Measurements from ENCODE around the gene NUDT3.

The NUDT3 gene

DNA sequence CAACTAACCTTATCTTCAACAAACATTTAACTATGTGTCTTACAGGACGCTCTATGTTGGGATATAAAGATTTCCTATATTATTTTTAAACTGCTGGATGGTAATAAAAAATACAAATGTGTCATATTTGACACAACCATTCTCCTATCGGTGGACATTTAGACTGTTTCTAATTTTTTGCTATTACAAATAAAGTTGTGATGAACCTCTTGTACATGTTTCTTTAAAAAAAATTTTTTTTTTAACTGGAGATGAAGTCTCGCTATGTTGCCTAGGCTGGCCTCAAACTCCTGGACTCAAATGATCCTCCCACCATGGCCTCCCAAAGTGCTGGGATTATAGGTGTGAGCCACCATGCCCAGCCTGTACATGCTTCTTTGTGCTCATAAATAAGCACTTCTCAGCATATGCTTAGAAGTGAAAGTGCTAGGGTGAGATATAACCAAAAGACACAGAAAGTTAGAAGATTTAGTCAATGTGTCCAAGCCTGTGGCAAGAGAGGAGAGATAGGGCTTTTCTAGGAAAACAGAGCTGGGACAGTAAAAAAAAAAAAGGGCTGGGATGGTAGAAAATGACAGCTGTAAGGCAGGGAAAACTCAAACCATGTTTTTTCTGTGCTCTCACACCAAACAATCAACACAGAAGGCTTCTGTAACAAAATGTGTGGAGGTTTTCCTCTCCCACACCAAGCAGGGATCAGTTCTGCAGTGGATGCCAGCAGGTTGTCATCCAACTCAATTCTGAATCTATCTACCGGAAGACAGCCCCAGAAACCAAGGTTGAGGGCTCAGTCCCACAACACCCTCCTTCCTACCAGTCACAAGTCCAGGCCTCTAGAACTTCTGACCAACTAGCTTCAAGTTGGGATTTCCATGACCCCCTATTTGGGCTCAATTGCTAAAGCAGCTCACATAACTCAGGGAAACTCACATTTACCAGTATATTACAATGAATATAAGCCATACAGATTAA is 73.7 kb downstream of the NUDT3 start:
- no peaks in the 10 kb centered on the region for H3K9me3 ChIP-seq (ENCODE audit: control insufficient read depth, insufficient read depth, low read length)
- H3K9ac ChIP-seq (ENCODE audit: low read depth, low read length), result no peak overlapping the region
- peaks cover 15% of the 10 kb centered on the region for H3K4me1 ChIP-seq (ENCODE audit: insufficient read depth, low read length)
- H3K36me3 ChIP-seq (ENCODE audit: insufficient read depth, low read length), result no peaks in the 10 kb centered on the region

DNA sequence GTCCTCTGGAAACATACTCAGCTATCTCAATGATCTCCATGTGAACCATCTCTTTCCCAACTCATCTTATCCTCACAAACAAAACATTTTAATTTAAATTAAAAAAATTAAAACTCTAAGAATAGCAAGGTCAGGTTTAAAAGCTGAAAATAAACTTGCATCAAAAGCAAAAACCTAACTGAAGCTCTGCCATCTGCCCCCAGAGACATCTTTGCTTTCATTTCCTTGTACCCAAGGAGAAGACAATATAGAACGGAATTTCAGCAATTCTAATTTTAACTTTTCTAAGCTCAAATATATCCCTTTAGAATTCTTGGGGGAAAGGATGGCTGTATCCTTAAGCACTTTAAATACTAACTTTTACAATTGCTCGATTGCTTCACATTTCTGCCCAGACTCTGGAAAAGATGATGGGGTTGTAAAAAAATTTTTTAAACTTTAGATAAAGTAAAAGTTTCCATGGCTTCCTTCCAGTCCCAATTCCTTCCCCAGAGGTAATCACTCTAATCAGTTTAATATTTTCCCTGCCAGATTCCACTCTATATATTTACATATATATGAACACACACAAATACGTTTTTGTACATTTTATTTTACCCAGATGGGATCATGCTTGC is 74.5 kb downstream of the NUDT3 start:
- H3K4me1 ChIP-seq (ENCODE audit: insufficient read depth, low read length), result peaks cover 15% of the 10 kb centered on the region
- no peaks in the 10 kb centered on the region for H3K9me3 ChIP-seq (ENCODE audit: control insufficient read depth, insufficient read depth, low read length)
- no peak overlapping the region for H3K9ac ChIP-seq (ENCODE audit: low read depth, low read length)
- no peaks in the 10 kb centered on the region for H3K36me3 ChIP-seq (ENCODE audit: insufficient read depth, low read length)

DNA sequence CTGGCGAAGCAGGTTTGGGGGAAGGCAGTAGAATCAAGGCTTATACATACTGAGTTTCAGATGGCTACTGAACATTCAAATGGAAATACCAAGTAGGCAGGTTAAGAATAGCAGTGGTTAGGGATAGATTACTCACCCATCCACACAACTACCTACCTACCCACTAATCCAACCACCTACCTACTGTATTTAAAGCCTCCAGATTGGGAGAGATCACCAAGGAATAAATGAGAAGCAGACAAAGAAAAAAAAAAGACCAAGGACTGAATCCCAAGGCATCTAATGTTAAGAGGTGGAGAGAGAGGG is 75.3 kb downstream of the NUDT3 start:
- Histone ChIP-seq H3K36me3 (ENCODE audit: insufficient read depth, low read length) (no peaks in the 10 kb centered on the region), H3K4me1 (ENCODE audit: insufficient read depth, low read length) (peaks cover 15% of the 10 kb centered on the region), H3K9me3 (ENCODE audit: control insufficient read depth, insufficient read depth, low read length) (no peaks in the 10 kb centered on the region), H3K9ac (ENCODE audit: low read depth, low read length) (no peak overlapping the region)

DNA sequence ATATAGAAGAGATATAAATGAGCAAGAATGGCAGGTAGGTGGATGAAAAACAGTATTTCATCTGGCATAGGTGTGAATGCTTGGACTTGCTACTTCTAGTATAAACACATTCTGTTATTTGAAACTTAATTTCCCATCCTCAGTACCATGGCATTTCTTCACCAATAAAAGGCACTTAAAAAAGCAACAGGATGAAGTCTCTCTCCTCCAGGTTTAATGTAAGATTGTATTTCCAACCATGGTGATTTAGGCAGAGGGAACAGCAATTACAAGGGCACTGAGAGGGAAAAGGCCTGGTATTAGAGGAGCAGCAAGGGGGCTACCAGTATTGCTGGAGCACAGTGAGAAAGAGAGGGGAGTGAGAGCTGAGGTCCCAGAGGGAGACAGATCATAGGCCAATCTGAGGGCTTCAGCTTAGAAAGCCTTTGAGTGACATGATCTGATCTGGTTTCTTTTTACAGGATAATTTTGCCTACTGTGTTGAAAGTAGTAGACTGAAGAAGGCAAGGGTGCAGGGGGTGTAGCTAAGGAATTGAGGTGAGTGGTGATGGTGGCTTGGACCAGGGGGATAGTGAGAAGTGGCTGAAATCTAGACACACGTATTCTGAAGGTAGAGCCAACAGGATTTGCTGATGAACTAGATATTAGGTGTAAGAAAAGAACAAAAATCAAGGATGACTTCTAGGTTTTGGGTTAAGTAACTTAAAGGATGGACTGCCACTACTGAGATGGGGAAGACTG is 75.9 kb downstream of the NUDT3 start:
- Histone ChIP-seq H3K36me3 (ENCODE audit: insufficient read depth, low read length) (no peaks in the 10 kb centered on the region), H3K9ac (ENCODE audit: low read depth, low read length) (no peak overlapping the region), H3K4me1 (ENCODE audit: insufficient read depth, low read length) (peaks cover 15% of the 10 kb centered on the region), H3K9me3 (ENCODE audit: control insufficient read depth, insufficient read depth, low read length) (no peaks in the 10 kb centered on the region)

DNA sequence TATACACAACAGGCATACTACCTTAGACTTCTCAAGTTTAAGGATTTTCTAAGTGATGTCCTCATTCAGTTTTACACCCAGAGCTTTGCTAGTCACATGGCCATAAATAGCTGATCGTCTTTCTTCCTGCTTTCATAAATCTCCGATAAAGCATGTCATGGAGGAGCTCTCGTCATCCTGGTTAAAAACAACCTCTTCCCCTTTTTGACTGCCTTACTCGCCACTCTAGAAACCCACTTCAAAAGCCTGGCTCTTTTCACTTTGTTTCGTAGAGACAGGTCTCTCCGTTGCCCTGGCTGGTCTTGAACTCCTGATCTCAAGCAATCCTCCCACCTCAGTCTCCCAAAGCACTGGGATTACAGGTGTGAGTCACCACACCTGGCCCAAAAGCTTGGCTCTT is 76.7 kb downstream of the NUDT3 start:
- Histone ChIP-seq H3K9ac (ENCODE audit: low read depth, low read length) (no peak overlapping the region), H3K9me3 (ENCODE audit: control insufficient read depth, insufficient read depth, low read length) (no peaks in the 10 kb centered on the region), H3K4me1 (ENCODE audit: insufficient read depth, low read length) (peaks cover 15% of the 10 kb centered on the region), H3K36me3 (ENCODE audit: insufficient read depth, low read length) (no peaks in the 10 kb centered on the region)

DNA sequence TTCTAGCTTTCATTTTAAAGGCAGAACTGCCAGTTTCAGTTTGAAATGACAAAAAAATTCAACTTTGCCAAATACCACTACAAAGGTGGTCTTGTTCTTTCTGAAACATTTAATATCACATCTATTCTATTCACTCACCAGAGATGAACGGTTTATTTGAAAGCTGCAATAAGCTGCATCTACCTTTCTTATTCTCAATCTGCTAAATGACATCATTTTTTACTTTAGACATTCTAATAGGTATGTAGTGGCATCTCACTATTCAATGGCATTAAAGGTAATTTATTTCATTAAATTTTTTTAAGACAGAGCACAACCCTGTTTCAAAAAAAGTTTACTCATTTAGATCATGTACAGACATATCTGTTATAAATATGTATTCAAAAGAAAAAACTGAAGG is 77.2 kb downstream of the NUDT3 start:
- H3K4me1 ChIP-seq (ENCODE audit: insufficient read depth, low read length), result peaks cover 15% of the 10 kb centered on the region

DNA sequence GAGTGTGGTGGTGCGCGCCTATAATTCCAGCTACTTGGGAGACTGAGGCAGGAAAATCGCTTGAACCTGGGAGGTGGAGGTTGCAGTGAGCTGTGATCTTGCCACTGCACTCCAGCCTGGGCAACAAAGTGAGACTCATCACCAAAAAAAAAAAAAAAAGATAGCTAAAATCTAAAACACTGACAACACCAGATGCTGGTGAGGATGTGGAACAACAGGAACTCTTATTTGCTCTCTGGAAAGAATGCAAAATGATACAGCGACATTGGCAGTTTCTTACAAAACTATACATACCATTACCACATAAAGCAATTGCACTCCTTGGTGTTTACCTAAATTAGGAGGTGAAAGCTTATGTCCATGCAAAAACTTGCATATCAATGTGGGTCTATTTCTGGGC is 80.2 kb downstream of the NUDT3 start:
- Histone ChIP-seq H3K9ac (ENCODE audit: low read depth, low read length) (no peak overlapping the region), H3K9me3 (ENCODE audit: control insufficient read depth, insufficient read depth, low read length) (no peaks in the 10 kb centered on the region), H3K36me3 (ENCODE audit: insufficient read depth, low read length) (no peaks in the 10 kb centered on the region), H3K4me1 (ENCODE audit: insufficient read depth, low read length) (peaks cover 8% of the 10 kb centered on the region)

More for the DNA sequence above, 77.2 kb downstream of the NUDT3 start:
- Histone ChIP-seq H3K9me3 (ENCODE audit: control insufficient read depth, insufficient read depth, low read length) (no peaks in the 10 kb centered on the region), H3K36me3 (ENCODE audit: insufficient read depth, low read length) (no peaks in the 10 kb centered on the region), H3K9ac (ENCODE audit: low read depth, low read length) (no peak overlapping the region)

DNA sequence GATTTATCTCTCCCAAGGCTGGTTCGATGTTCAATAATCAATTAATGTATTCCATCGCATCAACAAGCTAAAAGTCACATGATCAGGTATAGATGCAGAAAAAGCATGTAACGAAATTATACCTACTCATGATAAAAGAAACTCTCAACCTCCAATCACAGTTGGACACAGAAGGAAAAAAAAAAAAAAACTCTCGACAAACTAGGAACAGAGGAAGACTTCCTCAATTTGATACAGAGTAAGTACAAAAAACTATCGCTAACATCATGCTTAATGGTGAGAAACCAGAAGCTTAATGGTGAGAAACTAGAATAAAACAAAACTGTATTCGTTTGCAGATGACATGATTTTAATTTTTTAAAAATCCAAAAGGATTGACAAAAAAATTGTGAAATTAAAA is 81.7 kb downstream of the NUDT3 start:
- H3K4me1 ChIP-seq (ENCODE audit: insufficient read depth, low read length), result no peaks in the 10 kb centered on the region
- no peaks in the 10 kb centered on the region for H3K9me3 ChIP-seq (ENCODE audit: control insufficient read depth, insufficient read depth, low read length)
- H3K36me3 ChIP-seq (ENCODE audit: insufficient read depth, low read length), result no peaks in the 10 kb centered on the region
- no peak overlapping the region for H3K9ac ChIP-seq (ENCODE audit: low read depth, low read length)

DNA sequence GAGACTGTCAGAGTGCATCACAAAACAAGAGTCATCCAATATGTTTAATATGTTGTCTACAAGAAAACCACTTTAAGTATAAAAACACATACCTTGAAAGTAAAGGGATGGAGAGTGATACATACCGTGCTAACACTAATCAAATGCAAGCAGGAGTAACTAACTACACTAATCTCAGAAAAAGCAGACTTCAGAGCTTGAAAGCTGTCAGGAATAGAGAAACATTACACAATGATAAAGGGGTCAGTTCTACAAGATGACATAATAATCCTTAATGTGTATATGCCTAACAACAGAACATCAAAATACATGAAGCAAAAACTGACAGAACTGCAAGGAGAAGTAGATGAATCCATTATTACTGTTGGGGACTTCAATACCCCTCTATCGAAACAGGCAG is 84.0 kb downstream of the NUDT3 start:
- H3K4me1 ChIP-seq (ENCODE audit: insufficient read depth, low read length), result no peaks in the 10 kb centered on the region
- no peaks in the 10 kb centered on the region for H3K36me3 ChIP-seq (ENCODE audit: insufficient read depth, low read length)

DNA sequence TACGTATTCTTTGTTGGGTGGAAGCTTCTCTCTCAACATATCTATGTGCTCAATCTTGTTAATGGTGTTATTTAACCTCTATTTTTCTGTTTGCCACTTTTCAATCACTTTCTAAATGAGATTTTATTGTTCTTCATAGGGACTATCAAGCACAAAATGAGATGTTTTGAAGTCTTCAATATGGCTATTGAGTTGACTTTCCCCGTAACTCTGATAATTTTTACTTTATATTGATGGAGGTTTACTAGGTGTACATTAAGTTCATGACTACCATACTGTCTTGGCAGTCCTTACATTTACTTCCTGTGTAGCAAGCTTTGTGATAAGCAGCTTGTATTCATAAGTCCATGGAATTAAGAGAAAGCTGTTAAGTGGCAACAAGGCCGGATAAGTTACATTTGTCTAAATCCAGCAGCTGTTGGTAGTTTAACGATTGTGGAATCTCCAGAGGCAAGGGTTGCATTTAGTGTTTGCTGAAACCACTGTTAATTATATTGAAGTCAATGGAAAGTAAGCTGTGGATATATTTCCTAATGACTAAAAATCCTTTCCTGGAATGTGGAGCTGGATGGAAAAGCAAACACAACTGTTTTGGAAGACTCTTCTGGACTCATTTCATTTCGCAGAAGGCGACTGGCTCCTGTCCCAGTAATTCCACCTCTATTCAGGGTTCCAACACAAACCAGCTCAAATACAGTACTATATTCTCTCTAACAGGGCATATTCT is 86.3 kb downstream of the NUDT3 start:
- Histone ChIP-seq H3K9ac (ENCODE audit: low read depth, low read length) (no peak overlapping the region), H3K36me3 (ENCODE audit: insufficient read depth, low read length) (no peaks in the 10 kb centered on the region), H3K9me3 (ENCODE audit: control insufficient read depth, insufficient read depth, low read length) (no peaks in the 10 kb centered on the region), H3K4me1 (ENCODE audit: insufficient read depth, low read length) (no peaks in the 10 kb centered on the region)

More for the DNA sequence above, 84.0 kb downstream of the NUDT3 start:
- Histone ChIP-seq H3K9me3 (ENCODE audit: control insufficient read depth, insufficient read depth, low read length) (no peaks in the 10 kb centered on the region), H3K9ac (ENCODE audit: low read depth, low read length) (no peak overlapping the region)

DNA sequence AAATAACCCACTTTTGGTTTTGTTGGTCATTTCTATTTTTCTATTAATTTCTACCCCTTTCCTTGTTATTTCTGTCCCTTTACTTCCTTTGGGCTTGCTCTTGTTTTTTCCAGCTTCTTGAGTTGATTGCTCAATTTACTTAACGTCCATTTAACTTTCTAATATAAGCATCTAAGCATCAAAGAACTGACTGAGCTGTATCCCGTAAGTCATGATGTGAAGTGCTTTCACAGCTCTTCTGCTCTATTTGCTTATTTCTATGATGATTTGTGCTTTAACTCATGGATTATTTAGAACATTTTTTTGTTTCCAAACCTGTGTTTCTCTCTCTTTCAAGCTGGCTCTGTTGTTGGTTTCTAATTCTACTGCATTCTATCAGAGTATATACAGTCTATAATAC is 87.0 kb downstream of the NUDT3 start:
- Histone ChIP-seq H3K9me3 (ENCODE audit: control insufficient read depth, insufficient read depth, low read length) (no peaks in the 10 kb centered on the region), H3K36me3 (ENCODE audit: insufficient read depth, low read length) (no peaks in the 10 kb centered on the region), H3K9ac (ENCODE audit: low read depth, low read length) (no peak overlapping the region), H3K4me1 (ENCODE audit: insufficient read depth, low read length) (no peaks in the 10 kb centered on the region)

DNA sequence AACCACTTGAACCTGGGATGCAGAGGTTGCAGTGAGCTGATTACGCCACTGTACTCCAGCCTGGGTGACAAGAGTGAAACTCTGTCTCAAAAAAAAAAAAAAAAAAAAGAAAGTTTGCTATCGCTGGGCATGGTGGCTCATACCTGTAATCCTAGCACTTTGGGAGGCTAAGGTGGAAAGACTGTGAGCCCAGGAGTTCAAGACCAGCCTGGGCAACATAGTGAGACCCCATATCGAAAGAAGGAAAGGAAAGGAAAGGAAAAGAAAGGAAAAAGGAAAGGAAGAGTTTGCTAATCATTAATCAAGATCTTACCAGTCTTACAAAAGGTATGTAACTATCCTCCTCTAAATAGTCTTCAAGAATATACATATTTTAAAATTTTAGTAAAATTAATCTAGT is 88.3 kb downstream of the NUDT3 start:
- Histone ChIP-seq H3K36me3 (ENCODE audit: insufficient read depth, low read length) (no peaks in the 10 kb centered on the region), H3K9ac (ENCODE audit: low read depth, low read length) (no peak overlapping the region), H3K9me3 (ENCODE audit: control insufficient read depth, insufficient read depth, low read length) (no peaks in the 10 kb centered on the region), H3K4me1 (ENCODE audit: insufficient read depth, low read length) (no peaks in the 10 kb centered on the region)

DNA sequence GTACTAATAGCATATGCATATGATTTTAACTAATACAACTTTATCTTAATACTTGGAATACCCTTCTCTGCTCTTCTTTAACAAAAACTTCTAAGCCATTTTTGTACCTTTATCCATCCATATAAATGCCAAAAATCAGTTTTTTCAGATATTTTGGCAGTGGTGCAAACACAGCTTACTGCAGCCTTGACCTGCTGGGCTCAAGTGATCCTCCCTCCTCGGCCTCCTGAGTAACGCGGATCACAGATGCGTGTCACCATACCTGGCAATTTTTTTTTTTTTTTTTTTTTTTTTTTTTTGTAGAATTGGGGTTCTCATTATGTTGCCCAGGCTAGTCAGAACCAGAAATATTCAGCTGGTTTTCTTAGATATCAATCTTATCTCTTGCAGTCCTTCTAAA is 89.5 kb downstream of the NUDT3 start:
- Histone ChIP-seq H3K9me3 (ENCODE audit: control insufficient read depth, insufficient read depth, low read length) (no peaks in the 10 kb centered on the region), H3K4me1 (ENCODE audit: insufficient read depth, low read length) (no peaks in the 10 kb centered on the region), H3K9ac (ENCODE audit: low read depth, low read length) (no peak overlapping the region), H3K36me3 (ENCODE audit: insufficient read depth, low read length) (no peaks in the 10 kb centered on the region)

DNA sequence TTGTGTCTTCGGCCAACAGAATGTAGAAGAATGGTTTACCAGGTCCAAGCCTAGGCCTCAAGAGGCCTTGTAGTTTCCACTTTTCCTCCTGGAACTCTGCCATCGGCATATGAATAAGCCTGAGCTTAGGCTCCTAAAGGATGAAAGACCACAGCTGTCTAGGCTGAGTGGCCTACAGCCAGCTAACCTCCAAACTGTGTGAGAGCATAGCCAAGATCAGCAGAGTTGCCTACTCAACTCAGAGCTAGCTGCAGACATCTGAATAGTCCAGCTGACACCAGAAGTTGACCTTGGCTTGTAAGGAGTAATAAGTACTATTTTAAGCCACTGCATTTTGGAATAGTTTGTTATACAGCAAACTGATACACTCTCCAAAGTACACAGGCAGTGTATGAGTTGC is 91.1 kb downstream of the NUDT3 start:
- no peak overlapping the region for H3K9ac ChIP-seq (ENCODE audit: low read depth, low read length)
- no peaks in the 10 kb centered on the region for H3K9me3 ChIP-seq (ENCODE audit: control insufficient read depth, insufficient read depth, low read length)
- no peaks in the 10 kb centered on the region for H3K4me1 ChIP-seq (ENCODE audit: insufficient read depth, low read length)
- no peaks in the 10 kb centered on the region for H3K36me3 ChIP-seq (ENCODE audit: insufficient read depth, low read length)
